IPS-18a (cell line): ENCODE measurements around the gene KCTD12.

Source experiments
- H3K27ac ChIP-seq: one replicate; pipeline ENCODE4 v1.5.1; 2013; ENCODE audit warnings: low read length
- H3K27me3 ChIP-seq: one replicate; pipeline ENCODE4 v1.6.1; 2013; ENCODE audit warnings: mild to moderate bottlenecking, low read length; ENCODE audit not compliant: control insufficient read depth, insufficient read depth
- H3K36me3 ChIP-seq: one replicate; pipeline ENCODE4 v1.6.1; 2013; ENCODE audit warnings: low read depth, low read length; ENCODE audit not compliant: control insufficient read depth
- H3K4me1 ChIP-seq: one replicate; pipeline ENCODE4 v1.6.1; 2013; ENCODE audit warnings: low read depth, low read length; ENCODE audit not compliant: control insufficient read depth
- H3K4me3 ChIP-seq: one replicate; pipeline ENCODE4 v1.5.1; 2013; ENCODE audit warnings: low read length
- H3K9ac ChIP-seq: one replicate; pipeline ENCODE4 v1.6.1; 2013; ENCODE audit warnings: mild to moderate bottlenecking, low read length, moderate library complexity
- H3K9me3 ChIP-seq: one replicate; pipeline ENCODE4 v1.6.1; 2013; ENCODE audit warnings: low read depth, low read length; ENCODE audit not compliant: control insufficient read depth

KCTD12 gene

GRCh38 chr13:76830805-76831204 is 55.4 kb downstream of the KCTD12 start:
- Histone ChIP-seq H3K4me1 (no peaks in the 10 kb centered on the region), H3K9me3 (no peaks in the 10 kb centered on the region), H3K9ac (no peak overlapping the region), H3K4me3 (no peak overlapping the region), H3K36me3 (no peaks in the 10 kb centered on the region), H3K27ac (no peak overlapping the region), H3K27me3 (no peaks in the 10 kb centered on the region)
